Activated effector memory CD4-positive, alpha-beta T cell treated with Interleukin-2 at 50 U/mL for 16 hours (primary cell): ENCODE results near the gene NOX4.

ENCODE experiments used
- DNase-seq: peaks from one replicate; pipeline ENCODE4 v3.0.0-alpha.2; 2020

Gene NOX4

DNA sequence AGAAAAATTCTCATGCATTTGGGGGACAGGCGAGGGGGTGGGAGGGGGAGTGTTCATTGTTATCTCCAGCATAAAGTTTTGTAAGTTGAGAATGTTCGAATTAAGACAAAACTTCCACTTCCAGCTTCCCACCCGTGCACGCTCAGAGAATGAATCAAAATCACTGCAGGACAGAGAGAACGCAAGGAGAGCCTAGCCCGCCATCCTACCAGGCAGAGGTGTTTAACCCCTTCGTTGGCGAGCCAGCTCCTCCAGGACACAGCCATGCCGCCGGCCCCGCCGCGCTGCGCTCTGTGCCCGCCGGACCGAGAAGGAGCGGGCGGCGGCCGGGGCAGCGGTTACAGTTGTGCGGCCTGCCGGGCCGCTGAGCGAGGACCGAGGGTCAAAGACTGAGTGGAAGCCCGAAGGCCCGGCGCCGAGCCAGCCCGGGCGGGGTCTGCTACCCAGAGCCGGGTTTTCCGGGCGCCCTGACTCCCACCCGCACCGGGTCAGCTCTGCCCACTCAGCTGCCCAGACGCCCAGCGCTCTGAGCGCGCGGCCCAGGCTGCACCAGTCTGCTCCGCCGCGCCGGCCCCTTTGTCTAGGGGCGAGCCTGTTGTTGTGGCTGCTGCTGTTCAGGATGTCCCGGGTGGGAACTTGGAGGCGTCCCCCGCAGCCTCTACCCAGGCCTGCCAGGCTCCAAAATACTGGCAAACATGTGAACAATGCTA lies at the start of gene NOX4:
Gene NOX4, minus strand, starts transcription at position 395 of the 710 bp plus-strand sequence. Its CDS starts 129 bp downstream, at position 266.
- no peak for DNase-seq

DNA sequence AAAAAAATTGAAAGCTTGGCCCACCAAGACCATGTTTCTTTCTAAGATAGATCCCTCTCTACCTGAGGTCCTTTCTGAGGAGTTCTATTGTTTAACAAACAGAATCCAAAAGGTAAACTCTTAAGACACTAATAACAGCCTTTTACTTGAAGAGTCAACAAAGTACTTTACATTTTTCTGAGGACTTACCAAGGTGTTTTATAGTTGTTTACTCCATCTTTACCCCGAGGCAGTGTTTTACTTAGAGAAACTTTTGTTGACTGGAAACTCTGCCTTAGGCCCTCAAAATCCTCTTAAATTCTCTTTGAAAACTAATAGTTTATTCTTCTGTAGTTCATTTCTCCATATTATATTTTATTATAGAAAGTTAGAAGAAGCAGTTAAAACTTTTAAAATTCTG lies 49.7 kb upstream of the NOX4 start:
- no peak for DNase-seq

DNA sequence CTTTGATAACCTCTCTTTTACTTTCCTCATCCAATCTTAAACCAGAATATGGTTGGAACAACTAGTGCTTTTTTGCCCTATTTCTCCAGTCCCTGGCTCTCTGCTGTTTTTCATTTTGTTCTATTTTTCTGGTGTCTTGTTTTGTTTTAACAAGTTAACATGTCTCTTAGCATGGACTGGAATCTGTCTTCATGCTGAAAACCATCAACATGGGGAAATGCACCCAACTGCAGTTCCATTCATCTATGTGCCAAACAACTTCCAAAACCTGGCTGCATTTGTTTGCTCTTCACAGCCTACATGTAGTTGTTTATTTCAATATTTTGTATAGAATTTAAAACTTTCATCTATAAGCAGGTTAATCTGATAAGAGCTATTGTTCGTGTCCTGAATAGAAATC lies 46.8 kb upstream of the NOX4 start:
- DNase-seq: no peak

DNA sequence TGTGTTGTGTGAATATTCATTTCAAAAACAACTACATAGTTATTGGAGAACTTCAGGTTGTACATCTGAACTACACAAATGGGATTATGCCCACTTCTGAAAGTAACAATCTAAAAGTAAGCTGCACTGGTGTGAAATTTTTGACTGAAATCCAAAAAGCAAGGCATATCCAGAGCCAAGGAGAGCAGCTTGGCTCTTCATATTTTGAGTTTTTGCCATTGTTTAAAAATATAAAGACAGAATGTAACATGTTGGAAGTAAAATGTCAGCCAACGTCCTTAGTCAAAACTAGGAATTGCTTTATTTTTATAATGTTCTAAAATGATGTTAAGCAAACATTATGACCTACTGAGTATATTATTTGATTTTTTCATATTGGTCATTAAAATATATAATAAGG lies 45.8 kb upstream of the NOX4 start:
- DNase-seq: no peak

DNA sequence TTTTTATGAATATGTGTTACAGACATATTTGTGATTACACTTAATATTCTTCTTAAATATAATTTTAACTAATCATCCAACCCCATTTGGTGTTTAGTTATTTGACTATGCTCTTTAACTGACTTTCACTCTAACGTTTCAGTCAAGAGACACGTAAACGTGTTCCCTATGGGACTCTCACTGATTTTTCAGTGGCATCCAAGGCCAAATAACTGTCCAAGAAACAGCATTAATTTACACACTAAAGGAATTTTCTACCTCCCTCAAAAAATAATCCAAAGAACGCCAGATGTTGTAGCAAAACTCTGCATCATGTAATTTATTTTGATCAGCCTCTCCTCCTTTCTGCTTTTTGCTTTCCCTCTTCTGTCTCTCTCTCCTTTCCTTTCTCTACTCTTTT lies 44.0 kb upstream of the NOX4 start:
- no peak for DNase-seq

DNA sequence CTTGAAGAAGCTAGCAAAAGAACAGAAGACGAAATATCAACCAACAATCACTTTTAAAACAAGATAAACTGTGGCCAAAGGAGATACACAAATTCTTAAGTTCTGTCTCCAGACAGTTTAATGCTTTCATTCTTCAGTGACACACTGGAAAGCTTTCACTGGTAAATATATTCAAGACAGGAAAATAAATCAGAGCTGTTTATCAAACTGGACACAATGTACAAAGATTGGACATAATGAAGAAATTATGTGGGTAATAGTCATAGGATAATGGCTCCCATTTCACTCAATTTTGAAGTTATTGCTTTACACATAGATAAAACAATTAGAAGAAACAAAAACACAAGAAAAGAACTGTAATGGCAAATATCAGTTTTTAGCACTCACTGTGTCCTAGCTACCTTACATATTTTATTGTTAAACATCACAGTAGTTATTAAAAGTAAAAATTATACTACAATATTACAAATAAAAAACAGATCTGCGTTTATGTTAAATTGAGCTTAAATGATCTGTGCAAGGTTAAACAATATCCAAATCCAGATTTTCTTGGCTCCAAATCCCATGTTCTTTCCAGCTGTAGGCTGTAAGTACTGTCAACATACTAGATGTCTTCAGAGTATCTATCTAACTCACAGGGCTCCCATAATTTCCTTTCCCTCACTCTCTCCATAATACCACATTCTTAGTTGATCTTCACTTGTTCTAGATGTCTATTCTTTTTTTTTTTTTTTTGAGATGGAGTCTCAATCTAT lies 38.6 kb upstream of the NOX4 start:
- no peak for DNase-seq

DNA sequence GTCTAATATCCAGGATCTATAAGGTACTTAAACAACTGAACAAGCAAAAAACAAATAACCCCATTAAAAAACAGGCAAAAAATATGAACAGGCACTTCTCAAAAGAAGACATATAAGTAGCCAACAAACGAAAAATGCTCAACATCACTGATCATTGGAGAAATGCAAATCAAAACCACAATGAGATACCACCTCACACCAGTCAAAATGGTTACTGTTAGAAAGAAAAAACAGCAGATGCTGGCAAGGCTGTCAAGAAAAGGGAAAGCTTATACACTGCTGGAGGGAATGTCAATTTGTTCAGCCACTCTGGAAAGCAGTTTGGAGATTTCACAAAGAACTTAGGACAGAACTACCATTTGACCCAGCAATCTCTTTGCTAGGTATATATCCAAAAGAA lies 30.6 kb upstream of the NOX4 start:
- DNase-seq: no peak

DNA sequence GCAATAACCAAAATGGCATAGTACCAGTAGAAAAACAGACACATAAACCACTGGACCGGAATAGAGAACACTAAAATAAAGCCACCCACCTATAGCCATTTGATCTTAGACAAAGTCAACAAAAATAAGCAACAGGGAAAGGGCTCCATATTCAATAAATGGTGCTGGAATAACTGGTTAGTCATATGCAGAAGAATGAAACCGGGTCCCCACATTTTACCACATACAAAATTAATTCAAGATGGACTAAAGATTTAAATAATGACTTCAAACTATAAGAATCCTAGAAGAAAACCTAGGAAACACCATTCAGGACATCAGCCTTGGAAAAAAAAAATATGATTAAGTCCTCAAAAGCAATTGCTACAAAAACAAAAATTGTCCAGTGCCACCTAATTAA lies 30.1 kb upstream of the NOX4 start:
- DNase-seq: no peak

DNA sequence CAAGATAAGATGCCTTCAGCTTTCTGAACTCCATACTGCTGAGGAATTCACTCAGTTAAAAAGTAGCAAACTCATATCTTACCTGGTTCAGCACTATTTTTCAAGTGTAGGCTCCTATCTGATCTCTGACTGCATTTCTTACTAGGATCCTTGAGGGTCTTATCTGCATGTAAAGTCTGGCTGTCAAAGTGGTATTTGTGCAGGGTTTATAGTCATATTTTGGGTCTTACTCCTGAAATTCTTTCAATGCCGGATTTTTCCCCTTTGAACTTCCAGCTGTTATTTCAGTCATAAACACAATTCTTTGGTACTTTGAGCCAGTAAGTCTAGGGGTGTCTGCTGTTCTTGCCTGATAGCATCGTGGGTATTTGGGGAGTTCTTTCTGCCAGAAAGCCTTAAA lies 25.3 kb upstream of the NOX4 start:
- no peak for DNase-seq

DNA sequence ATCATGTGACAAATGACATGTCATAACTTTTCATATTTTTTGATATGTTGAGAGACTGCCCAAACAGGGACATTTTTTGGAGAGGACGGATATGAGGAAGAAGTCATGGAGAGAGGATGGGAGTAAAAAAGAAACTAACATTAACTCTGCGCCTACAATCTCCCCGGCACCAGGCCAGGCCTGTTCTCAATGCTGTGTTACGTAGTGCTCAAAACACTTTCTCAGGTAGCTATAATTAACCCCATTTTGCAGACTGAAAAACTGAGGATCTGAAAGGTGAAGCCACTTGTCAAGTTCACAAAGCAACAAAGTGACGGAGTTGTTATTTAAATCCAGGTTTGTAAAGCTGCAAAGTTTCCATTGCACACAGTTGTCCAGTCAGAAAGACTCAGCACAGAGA lies 17.4 kb upstream of the NOX4 start:
- no peak for DNase-seq

DNA sequence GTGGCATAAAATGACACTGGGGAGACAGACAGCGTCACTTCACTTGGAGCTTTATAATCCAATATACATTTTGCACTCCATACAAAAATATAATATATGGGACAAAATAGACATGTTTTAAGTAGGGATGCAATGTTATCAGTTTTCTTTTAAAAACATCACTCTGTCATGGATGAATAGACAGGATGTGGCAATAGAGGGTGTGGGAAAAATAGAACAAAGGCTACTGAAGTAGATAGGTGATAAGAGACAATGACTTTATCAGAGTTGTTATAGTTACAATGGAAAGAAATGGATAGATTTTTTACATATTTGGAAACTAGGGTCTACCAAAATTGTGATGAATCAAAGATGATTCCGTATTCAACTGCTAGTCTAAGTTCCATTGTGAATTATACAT lies 13.1 kb upstream of the NOX4 start:
- DNase-seq: no peak

DNA sequence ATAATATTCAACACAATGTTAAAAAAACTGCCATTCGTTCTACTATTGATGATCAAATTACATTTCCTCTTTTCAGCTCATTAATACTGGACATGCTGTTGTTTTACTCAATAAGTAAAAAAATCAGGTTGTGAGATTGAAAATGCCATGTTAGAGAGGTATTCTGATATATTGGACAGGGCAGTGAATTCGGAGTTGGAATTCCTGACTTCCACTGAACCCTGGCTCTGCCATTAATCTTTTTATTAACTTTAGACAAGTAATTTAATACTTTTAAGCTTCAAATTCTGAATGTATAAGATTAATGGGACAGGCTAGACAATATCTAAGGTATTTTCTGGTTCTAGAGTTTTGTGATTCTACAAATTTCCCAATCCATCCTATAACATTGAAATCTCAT lies 12.2 kb upstream of the NOX4 start:
- DNase-seq: no peak

DNA sequence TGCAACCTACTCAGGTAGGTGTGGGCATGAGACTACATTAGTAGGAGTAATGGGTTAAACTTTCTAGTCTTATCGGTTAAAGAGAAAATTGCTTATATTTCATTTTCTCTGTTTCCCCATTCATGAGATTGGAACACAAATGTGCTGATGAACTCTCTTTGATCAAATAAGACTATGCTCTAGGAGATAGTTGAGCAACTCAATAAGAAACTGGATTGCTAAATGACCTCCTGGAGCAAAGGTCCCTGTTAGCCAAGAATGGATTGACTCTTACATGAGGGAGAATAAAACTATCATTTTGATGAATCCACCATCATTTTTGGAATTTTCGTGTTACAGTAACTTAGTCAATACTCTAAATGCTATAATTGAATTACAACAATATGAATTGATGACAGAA lies 11.1 kb upstream of the NOX4 start:
- DNase-seq: no peak

DNA sequence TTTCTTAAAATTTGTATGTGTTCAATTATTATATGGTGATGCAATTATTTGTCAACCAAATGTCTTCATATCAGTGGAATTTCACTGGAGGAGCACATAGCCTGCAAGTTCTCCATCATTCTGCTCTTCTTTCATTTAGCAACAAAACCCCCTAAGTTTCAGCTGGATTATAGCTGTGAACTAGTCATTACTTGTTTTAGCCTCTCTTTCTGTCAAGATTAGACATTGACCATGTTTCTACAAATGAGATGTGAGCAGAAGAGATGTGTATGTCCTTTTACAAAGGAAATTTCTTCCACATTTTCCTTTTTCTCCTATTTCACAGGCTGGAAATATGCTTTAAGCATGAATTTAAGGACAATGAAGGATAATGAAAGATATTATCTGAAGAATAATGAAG lies 9.2 kb upstream of the NOX4 start:
- no peak for DNase-seq

DNA sequence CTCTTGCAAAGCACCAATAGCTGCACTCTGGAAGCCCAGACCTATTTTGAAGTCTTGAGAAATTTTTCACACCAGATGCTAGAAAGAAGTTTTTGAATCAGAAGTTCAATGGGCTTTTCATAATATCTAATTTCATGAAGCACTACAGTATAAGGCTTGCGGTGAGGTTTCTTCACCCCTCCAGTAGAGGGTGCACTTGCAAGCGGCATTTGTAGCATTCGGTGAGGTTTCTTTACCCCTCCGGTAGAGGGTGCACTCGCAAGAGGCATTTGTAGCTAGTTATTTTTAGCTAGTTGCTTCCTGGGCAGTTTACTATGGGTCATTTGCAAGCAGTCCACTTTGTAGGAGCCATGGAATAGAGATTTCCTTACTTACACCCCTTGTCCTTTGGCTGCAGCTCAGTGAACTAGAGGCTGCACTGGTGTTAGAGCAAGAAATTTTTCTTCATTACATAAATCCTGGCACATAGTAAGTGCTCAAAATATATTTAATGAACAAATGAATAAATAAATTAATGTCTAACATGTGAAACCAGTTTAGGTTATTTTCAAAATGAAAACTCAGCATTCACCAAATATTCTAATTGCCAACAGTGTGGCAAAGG lies 7.8 kb upstream of the NOX4 start:
- no peak for DNase-seq

DNA sequence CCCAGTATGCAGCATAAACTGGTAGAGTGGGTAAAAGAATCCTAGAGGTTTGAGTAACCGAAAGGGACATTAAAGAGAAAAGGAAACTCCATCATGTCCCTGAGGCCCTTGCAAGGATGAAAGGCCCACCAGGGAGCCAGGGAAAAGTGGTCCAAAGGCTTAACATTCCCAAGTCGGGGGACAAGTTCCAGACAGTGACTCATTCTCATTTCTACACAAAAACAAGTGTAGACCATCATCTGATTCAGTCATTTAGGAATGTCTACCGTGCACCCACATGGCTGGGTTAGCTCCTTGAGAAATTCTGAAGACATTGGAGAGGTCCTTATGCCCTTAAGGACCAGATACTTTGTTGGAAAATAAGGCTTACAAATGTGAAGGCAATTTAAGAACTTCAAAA lies 4.8 kb upstream of the NOX4 start:
- DNase-seq: no peak

DNA sequence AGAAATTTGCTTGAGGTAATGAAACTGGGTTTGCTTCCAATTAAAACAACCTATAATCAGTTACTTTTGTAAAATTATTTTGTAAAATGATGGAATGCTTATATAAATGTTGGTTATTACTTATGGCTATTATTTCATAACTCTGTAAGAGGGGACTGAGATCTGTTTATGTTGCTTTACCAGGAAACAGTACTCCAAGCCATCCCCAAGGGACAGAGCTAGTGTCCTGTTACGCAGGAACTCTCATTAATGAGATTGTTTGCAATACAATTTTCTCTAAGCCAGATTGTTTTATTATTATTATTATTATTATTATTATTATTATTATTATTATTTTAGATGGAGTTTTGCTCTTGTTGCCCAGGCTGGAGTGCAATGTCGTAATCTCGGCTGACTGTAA lies 2.3 kb upstream of the NOX4 start:
- no peak for DNase-seq

DNA sequence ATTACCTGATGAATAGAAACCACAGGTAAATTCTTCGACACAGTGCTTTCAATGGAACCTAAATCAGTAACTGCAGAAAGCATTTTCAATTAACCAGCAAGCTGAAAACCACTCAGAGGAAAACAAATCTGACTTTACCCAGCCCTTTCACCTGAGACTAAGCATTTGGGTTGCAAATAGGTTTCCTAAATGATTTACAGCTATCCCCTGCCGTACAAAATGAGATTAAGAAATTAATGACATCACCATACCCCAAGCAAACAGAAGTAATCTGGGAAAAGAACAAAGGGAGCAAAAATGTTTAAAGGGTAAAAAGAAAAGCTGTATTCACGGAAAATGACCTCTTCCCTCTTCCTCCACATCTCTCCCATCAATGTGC lies 584 bp downstream of the NOX4 start:
- DNase-seq: no peak

DNA sequence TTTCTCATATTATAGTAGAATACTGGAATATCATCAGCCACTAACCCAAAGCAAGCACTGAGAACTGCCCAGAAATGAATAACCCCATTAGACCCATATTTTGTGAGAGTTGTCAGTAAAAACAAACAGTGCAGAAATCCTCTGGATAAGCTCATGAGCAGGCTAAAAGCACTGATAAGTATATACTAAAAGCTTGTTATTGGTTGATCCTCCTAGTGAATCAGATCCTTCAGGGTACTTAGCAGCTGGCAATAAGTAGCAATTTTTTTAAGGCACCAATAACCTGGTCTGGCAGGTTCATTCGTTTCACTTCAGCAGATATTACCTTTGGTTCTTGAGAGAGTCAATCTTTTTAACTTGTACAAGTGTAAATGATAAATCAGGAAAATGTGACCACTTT lies 1.2 kb downstream of the NOX4 start:
- no peak for DNase-seq

DNA sequence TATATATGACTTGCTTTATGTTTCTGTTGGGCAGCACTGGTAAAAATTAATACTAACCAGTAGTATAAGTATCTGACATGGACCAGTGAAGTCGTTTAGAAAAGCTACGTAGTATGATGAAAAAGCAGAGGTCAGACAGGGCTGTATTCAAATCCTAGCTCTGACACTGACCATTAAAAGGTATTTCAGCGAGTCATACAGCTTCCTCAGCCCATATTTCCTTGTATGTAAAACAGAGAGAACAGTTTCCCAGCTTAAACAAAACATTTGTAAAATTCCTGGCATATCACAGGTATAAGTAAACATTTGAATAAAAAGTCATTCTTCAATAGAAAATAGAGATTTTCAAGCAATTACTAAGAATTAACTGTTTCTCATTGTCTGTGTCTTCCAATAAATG lies 4.2 kb downstream of the NOX4 start:
- DNase-seq: no peak

DNA sequence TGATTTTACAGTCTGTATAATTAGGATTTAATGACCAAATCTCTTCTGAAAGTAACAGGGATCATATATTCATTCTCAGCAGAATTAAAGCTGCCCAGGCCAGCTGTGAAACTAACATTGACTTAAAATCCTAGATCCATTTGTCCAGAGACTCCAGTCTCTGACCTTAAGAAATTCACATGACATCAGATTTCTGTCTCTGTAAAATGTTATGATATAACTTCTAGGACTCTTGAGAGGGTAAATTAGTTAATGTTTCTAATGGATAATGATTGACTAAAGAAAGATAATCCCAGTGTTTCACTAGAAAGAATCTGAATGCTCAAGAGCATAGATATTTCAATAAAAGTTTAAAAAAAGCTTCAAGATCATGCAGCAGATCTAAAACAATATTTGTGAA lies 6.3 kb downstream of the NOX4 start:
- DNase-seq: no peak

DNA sequence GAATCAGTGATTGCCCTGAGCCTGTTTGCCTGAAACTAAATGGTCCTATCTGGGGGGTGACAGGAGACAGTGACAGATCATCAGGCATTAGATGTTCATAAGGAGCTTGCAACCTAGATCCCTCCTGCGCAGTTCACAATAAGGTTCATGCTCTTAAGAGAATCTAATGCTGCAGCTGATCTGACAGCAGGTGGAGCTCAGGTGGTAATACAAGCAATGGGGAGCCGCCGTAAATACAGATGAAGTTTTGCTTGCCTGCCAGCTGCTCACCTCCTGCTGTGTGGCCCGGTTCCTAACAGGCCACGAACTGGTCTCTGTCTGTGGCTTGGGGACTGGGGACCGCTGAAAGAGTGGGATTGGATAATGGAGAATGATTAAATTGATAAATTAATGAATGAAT lies 14.0 kb downstream of the NOX4 start:
- no peak for DNase-seq

DNA sequence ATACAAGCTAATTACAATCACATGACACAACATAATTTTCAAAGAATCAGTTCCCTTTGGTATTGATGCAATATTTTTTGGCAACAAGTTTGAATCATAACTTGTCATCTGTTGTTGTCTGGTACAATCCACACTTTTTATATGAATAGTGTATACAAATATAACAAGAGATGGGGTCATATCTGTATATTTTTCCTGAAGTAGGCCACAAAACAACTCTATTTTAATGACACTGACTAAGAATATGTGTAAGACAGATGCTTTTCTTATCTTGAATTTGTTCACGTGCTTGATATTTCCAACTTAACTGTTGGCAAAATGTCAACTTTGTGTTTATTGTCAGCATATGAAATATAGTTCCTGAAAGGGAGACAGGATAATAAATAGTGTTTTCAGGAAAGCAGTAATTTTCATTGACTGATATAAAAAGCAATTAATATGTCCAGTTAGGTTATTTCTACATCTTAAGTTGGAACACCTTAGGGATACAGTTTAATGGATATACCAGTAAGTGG lies 27.9 kb downstream of the NOX4 start:
- no peak for DNase-seq

DNA sequence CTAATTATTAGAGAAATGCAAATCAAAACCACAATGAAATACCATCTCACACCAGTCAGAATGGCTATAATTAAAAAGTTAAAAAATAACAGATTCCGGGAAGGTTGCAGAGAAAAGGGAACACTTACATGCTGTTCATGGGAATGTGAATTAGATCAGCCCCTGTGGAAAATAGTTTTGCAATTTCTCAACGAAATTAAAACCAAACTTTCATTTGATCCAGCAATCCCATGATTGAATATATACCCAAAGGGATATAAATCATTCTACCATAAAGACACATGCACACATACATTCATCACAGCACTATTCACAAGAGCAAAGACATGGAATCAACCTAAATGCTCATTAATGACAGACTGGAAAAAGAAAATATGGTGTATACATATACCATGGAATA lies 32.5 kb downstream of the NOX4 start:
- DNase-seq: no peak
